Measurements from ENCODE around the gene KLC1.

DNA sequence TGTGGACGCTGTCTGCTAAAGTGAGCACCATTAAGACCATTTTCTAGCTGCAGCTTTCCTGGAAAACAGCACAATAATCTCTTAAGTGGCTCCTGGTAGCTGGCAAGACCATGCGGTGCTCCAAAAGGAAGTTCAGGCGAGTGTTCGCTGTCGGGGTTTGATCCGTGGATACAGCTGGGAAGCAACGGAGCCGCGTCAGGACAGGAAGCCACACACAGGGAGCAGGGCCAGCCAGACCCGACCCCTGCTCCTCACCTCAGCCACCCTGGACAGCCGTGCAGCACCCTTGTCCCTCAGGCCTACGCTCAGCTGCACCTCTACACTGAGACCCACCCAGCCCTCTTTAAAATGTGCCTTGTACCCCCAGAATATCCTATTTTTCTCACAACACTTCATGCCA is 106.0 kb downstream of the KLC1 start:
- TF ChIP-seq SIN3A (IDR thresholded peaks at IDR 0.05; ENCODE audit: borderline replicate concordance, insufficient read depth, low read length) (no peak), POLR2AphosphoS5 (IDR thresholded peaks at IDR 0.05; ENCODE audit: low read depth, low read length) (no peak), TAF1 (IDR thresholded peaks at IDR 0.05; ENCODE audit: borderline replicate concordance, insufficient read depth, low read length) (no peak)
- TF ChIP-seq, protein P1, sequence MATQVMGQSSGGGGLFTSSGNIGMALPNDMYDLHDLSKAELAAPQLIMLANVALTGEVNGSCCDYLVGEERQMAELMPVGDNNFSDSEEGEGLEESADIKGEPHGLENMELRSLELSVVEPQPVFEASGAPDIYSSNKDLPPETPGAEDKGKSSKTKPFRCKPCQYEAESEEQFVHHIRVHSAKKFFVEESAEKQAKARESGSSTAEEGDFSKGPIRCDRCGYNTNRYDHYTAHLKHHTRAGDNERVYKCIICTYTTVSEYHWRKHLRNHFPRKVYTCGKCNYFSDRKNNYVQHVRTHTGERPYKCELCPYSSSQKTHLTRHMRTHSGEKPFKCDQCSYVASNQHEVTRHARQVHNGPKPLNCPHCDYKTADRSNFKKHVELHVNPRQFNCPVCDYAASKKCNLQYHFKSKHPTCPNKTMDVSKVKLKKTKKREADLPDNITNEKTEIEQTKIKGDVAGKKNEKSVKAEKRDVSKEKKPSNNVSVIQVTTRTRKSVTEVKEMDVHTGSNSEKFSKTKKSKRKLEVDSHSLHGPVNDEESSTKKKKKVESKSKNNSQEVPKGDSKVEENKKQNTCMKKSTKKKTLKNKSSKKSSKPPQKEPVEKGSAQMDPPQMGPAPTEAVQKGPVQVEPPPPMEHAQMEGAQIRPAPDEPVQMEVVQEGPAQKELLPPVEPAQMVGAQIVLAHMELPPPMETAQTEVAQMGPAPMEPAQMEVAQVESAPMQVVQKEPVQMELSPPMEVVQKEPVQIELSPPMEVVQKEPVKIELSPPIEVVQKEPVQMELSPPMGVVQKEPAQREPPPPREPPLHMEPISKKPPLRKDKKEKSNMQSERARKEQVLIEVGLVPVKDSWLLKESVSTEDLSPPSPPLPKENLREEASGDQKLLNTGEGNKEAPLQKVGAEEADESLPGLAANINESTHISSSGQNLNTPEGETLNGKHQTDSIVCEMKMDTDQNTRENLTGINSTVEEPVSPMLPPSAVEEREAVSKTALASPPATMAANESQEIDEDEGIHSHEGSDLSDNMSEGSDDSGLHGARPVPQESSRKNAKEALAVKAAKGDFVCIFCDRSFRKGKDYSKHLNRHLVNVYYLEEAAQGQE (IDR thresholded peaks at IDR 0.05; ENCODE audit: insufficient read depth in 1 of 2, low read depth in 2 of 2, low read length in 2 of 2): no peak
